ENCODE data around the gene PMF1.
A peak's percentile ranks its signal among the peaks of the same experiment; 100 is the strongest.

PMF1 gene

DNA sequence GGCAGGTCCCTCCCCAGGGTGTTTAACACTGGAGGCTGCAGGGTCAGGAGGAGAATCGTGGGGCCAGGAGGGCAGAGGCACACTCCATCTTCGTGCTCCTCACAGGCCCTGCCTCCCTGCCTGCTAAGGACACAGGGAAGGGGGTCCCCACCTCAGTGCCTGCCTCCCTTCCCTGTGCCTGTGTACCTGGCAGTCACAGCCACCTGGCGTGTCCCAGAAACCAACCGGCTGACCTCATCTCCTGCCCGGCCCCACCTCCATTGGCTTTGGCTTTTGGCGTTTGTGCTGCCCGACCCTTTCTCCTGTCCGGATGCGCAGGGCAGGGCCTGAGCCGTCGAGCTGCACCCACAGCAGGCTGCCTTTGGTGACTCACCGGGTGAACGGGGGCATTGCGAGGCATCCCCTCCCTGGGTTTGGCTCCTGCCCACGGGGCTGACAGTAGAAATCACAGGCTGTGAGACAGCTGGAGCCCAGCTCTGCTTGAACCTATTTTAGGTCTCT lies 28.6 kb downstream of the PMF1 start:
- DNase-seq = no peak

DNA sequence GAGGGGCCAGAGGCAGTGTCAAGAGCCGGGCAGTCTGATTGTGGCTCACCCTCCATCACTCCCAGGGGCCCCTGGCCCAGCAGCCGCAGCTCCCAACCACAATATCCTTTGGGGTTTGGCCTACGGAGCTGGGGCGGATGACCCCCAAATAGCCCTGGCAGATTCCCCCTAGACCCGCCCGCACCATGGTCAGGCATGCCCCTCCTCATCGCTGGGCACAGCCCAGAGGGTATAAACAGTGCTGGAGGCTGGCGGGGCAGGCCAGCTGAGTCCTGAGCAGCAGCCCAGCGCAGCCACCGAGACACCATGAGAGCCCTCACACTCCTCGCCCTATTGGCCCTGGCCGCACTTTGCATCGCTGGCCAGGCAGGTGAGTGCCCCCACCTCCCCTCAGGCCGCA lies 29.1 kb downstream of the PMF1 start, which contains the start of gene BGLAP:
Gene BGLAP (plus strand): TSS at position 259 of the 400 bp plus-strand sequence. CDS start 48 bp downstream, at position 307.
- DNase-seq = no peak

DNA sequence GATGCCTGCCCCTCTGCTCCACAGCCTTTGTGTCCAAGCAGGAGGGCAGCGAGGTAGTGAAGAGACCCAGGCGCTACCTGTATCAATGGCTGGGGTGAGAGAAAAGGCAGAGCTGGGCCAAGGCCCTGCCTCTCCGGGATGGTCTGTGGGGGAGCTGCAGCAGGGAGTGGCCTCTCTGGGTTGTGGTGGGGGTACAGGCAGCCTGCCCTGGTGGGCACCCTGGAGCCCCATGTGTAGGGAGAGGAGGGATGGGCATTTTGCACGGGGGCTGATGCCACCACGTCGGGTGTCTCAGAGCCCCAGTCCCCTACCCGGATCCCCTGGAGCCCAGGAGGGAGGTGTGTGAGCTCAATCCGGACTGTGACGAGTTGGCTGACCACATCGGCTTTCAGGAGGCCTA lies 29.9 kb downstream of the PMF1 start:
- DNase-seq = no peak

DNA sequence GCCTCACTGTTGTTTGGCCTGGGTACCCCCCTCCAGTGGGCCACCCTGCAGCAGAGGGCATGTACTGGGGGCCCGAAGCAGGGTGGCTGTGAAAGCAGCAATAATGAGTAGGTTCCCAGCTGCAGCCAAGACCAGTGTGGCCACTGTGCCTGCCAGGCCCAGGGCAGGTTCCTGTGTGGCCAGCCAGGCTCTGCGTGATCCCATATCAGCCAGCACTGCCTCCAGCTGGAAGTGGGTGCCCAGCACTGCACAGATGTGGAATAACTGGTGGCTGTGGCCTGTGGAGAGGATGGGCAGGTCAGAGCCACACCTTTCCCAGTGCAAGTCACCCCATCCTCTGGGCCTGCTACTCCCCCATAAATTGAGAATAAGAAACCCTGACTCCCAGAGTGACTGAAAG lies 31.3 kb downstream of the PMF1 start:
- no peak for DNase-seq

DNA sequence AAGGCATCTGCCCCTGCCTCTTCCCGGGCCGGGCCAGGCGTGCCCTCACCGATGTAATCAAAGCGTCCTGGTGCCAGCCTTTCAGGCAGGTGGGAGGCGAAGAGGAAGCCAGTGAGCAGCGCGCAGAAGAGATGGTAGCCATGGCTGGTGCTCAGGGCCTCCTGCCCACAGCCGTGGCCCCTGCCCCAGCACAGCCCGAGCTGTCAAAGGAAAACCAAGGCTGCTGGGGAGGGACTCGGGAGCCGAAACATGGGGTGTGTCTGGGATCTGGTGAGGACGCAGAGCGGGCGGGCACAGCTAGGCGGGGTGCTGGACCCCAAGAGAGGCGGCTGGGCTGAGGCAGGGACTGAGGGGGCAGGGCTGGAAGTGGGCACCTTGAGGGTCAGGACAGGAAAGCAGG lies 31.9 kb downstream of the PMF1 start:
- DNase-seq = no peak

DNA sequence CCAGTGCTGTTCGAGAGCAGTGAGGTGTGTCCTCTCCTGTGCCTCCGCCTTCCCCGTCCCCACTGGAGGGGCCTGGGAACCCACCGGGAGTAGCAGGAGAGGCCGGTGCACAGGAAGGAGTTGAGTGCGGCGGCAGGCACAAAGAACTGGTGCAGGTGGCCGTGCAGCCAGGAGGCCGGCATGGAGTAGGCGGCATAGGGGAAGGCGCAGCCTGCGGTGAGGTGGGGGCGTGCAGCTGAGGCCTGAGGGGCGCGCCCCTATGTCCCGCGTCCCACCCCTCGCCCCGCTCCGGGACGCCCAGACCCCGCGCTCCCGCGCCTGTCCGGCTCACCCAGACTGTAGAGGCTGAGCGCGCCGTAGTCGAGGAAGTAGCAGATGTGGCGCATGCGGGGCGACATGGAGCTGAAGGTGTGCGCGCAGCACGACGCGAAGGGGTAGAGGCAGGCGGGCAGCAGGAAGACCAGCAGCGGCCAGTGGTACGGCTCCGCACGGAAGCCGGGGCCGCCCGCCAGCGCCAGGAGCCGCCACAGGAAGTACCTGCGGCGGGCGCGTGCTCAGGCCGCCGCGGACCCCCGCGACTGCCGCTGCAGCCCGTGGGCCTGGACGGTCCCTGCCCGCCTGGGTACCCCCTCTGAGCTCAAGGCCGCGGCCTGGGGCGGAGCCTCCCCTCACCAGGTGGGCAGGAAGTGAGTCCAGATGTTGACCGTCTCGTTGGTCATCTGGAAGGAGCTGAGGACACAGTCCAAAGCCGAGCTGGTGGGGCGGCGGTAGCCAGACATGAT lies 32.8 kb downstream of the PMF1 start:
- DNase-seq = peak; percentile 83

DNA sequence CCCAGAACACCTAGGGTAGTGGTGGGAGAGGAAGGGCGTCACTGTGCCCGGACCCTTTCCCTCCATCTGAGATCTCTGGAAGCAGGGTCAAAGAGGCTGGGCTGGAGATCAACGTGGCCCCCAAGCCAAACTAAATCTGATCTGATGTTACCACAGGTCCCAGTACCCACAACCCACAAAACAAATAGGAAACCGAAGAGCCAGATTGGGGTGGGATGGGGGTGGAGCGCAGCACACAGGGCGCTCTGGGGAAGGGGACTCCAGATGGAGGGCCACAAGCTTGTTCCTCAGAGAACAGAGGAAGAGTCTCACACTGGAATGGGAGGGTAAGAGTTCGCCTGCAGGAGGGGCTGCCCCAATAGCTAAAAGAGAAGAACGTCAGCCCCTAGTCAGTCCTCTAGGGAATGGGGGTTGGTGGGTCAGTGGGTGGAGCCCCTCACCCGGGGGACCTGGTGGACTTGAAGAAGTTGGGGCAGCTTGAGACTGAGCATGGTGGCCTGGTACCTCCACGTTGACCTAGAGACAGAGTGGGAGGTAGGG lies 33.5 kb downstream of the PMF1 start:
- peak; percentile 52 for DNase-seq

DNA sequence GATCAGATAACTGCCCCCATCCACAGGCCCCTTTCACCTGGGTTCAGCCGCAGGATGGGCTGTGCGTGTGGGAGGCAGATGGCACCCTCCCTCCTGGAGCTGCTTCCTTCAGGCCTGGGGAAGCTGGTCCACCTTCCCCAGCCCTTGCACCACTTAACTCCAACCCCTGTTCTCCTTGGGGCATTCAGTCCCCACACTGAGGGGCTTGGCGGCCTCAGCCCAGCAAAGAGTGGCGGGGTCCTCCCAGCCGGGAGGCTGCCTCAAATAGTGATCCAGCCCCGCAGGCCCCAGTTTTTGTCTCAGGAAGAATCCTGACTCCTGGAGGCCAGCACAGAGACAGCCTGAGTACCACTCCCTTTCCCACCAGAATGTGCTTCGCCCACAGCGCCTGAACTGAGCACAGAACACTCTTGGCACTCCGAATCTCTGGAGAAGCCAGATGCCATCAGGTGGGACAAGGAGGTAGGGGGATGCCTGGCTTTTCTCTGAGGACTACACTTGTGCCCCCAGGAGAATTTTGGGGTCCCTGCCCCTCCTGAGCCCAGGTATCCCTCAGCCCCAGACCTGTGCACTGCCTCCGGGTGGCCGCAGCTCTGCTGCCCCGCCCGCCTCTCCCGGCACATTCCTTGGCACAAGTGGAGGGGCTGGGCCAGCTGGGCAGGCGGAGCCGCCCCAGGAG lies 34.1 kb downstream of the PMF1 start:
- peak; percentile 52 for DNase-seq

DNA sequence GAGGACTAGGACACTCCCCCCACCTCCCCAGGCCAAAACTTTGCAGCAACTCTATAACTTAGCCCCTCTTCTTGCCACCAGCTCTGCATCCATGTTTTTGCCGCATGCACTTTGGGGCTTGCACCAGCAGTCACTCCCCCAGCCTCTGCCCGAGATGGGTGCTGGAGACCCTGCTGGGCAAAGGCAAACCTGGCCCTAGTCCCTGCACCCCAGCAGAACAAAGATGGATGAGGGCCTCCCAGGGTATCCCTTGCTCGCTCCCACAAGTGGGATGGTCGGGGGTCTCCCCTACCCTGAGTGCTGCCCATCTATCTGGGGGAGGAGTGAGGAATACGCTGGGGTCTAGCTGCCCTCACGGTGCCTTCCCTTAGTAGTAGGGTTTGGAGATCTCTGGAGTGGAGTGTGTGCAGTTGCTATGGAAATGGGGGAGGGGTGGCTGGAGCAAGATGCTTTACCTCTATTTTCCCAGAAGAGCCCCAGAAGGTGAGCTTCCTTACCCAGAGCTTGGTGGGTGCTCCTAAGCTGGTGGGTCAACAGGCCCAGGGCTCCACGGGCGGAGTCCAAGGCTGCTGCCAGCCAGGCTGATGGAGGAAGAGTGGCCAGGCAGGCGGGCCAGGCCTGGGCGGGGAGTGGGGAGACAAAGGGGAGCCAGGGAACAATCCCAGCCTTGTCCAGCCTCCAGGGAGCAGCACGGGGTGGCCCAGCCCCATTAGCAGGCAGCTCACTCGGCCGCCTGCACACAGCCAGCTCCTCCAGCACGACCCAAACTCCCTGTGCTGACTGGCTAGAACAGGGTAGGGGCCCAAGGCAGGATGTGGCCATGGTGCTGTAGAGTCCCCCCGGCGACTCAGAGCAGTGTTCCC lies 34.9 kb downstream of the PMF1 start, which contains the start of gene PAQR6:
Gene PAQR6 (minus strand): TSS at position 597 of the 863 bp plus-strand sequence. CDS start 1,325 bp downstream, outside the sequence.
- DNase-seq = peak; percentile 52

DNA sequence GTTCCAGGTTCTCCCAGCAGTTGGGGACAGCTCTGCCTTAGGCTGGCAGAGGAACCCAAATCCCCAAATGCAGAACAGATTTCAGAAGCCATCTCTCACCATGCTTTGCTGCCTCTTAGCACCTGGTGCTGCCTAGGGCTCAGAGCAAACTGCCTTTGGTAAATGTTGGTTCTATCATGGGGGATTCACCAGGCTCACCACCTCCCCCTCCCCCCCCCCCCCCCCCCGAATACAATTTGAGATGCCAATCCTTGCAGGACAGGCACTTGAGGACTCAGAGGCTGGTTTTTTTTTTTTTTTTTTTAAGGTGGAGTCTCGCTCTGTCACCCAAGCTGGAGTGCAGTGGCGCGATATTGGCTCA lies 35.5 kb downstream of the PMF1 start:
- DNase-seq = no peak

DNA sequence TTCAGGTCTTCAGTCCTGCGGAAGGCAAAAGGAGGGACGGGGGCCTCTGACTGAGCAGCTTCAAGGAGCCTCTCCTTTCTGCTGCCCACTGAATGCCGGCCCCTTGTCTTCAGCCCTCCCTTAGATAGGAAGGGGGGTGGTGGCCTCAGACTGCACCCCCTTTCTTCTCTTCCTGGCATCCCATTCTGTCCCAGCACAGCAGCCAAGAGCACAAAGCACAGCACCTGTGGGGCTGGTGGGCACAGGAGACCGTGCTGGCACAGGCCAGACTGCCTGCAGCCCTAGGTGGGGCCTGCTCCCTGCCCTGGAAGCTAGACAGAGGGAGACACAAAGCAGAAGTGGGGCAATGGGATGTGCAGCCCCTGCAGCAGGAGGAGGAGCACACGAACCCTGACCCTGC lies 36.8 kb downstream of the PMF1 start:
- DNase-seq = no peak

DNA sequence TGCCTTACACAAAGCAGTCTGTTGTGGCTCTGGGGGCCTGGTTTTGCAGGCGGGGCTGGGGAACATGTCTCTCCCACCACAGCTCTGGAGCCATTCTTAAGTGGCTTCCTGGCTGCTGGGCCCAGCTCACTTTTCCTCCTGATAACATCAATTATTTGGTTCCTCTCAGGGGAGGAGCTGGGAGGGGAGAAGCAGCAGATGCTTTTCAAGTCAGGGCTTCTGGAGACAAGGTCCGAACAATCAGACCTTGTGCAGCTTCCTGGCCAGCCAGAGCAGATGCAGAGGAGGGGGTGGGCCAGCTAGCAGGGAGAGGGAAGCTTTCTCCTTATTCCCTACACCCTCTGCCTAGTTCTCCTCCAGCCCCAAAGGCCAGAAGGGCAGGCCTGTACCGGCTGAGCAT lies 38.7 kb downstream of the PMF1 start:
- no peak for DNase-seq

DNA sequence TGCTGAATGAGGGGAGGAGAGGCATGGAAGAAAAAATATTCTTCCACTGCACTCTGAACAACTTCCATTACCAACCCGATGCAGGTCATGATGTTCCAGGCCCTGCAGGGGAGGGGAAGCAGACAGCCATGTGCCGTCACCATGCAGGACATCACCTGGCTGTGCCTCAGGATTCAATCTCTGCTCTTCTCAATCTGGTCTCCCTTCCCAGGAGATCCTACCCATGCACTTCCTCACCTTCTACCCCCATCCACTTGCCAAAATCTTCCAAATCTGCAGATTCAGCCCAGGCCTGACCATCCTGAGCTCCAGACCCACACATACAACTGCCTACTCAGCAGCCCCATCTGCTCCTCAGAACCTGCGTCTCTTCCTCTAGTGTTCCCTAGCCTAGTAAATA lies 40.8 kb downstream of the PMF1 start:
- DNase-seq = no peak

DNA sequence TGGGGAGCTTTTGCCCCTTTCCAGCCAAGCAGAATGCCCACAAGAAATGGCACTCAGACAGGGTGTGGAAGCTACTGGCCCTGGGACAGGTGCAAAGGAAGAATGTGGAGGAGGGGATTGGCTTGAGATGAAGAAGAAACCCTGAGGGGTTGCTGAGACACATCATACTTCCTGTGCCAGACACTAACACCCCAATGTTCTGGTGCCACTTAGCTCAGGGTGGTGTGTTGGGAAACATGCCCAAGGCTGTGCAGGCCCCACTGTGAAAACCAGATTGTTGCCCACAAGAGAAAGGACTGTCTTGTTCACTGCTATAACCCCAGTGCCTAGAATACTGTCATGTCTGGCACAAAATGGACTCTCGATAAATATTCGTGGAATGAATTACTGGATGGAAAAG lies 44.9 kb downstream of the PMF1 start:
- no peak for DNase-seq

DNA sequence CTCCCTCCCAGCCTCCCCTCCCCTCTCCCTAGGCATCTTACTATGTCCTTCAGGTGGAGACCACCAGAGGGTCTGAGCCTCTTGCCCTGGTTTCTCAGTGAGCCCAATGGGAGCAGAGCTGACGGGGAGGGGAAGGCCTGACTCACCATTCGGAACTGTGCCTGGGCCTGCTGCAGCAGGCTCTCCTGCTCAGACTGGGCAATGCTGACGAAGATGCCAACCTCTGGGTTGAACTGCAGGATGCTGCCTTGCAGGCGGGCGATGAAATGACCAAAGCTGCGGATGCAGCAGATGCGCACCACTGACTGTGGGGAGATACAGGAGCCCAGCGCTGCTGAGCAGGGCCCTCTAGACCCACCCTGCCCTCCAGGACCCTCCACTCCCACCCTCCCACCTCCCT lies 46.1 kb downstream of the PMF1 start:
- no peak for DNase-seq

DNA sequence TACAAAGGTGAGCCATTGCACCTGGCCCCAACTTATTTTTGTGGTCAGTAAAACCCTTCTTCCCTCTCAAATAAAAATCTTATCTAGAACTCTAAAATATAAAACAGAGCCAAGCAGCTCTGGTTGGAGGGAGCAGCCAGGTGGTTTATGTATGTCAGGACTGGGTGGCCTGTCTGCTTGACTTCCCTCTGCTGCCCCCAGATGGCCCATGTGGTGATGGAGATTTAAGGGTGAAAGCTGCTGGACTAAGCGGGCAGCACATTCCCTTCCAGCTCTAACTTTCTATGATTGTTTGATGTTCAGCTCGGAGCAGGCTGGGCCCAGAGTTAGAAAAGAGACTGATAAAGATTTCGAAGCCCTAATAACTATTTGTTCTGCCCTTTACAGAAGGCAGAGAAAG lies 47.0 kb downstream of the PMF1 start:
- no peak for DNase-seq

DNA sequence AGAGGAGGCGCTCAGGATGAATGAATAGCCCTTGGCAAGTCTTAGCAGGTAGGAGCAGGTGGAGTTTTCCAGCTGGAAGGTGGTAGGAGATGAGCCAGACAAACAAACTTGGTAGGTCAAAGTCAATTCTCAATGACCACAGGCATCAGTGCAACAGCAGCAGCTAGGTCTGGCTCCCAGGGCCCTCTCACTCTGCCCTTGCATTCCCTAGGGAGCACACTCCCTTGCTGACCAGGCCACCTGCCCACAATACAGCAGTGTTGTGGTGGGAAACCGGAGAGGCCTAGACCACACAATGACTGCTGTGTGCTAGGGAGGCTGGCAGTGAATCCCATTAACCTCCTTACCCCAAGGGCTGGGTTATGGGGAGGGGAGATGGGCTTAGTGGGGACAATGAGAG lies 48.1 kb downstream of the PMF1 start:
- DNase-seq = no peak

DNA sequence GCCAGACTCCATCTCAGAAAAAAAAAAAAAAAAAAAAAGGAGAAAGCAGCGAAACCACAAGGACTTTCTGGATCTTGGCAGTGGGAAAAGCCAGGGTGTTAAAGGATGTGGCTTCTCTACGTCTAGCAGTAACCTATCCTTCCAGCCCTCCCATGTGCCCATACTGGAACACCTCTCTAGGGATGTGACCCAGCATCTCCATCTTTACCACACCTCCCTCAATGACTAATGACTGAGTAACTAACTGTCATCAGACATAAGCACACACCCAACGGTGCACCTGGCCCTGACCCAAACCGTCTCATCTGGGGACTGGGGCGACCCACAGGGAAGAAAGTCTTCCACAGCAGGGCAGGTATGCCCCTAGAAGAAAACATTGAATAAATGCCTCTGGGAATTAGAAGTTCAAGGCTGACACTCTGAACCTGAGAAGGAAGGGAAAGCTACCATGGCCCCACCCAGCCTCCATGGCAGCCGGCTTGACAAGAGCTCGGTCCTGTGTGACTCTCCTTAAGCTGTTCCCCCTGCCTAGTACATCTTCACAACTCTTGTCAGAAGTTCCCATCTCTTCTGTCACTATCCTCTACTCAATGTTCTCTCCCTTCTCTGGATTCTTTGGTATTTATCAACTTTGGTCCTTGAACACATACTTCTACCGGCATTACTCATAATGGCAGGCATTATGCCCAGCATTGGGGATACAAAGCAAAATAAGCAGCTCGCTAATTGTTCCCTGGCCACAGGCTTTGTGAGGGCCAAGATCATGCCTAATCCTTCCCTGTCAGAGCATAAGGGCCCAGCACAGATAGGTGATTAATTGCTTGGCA lies 49.9 kb downstream of the PMF1 start:
- no peak for DNase-seq

DNA sequence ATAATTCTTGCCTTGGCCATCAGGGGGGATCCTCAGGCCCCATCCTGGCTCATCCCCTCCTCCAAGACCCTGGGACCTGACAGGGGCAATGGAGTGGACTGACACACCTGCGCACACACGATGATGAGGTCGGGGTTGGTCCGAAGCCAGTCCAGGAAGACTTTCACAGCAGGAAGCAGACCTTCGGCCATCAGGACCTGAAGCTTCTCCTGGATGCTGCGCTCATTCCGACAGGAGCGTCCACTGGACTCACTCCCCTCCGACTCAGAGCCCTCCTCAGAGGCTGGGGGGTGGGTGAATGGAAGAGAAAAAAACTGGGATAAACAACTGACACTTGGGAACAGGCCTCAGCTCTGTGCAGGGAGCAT lies 50.5 kb downstream of the PMF1 start:
- no peak for DNase-seq

DNA sequence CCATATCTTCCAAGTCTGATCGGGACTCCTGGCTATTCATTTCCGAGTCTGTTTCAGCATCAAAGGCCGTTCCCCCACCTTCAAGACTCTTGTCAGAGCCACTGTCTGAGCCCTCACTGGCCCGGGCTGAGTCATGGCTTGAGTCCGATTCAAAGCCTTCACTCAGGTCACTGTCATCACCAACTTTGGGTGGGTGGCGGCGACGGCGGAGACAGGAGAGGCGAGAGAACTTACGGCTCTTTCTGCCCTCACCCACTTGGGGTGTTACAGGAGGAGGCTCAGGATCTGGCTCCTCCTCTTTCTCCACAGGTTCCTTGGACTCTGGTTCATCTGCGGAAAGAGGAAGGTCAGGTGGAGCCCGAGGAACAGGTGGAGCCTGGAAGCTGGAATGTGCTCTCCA lies 53.2 kb downstream of the PMF1 start:
- DNase-seq = no peak

DNA sequence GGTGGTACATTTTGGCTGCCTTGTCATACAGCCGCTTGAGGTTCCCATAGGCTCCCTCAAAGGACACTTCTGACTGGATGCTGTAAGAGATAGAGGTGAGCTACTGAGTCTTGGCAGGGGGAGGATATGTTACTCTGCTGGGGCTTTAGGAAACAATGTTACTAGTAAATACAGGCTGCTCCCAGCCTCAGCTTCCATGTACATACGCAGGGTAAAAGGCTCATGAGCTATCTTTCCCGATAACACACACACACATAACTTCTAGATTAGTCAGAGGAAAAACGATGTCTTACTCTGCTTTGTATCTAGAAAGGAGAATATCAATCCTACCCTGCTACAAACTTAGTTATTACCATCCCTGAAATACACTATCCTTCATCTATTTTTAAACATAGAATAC lies 55.5 kb downstream of the PMF1 start:
- DNase-seq = no peak

DNA sequence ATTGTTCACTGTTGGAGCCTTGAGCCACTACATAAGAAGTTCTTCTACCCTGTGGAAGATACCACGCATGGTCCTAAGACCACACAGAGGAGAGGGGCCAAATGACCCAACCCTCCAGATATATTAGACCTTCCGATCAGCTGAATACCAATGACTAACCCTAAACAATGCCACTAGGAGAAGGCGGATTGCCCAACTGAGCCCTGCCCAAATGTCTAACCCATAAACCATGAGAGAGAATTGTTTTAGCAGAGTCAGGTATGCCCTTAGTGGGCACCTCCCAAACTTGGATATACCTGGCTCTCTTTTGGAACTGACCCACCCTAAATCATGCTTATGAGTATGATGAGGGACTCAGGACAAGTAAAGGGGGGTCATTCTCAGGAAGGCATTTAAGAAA lies 57.5 kb downstream of the PMF1 start:
- DNase-seq = no peak
